Measurements from ENCODE around the gene PRKN. TPM values are rescaled to one million over a fixed set of nuclear protein-coding genes. Genes with fewer than 3 reads are reported as not detected.

Gene PRKN
- total and polyA plus RNA-seq, 2 donors (not counting 3 experiments of a cell fraction or from before 2014, with no cell fraction given) = 0.06 TPM; not detected in 1

- intact Hi-C loops (cut with micrococcal nuclease) = no loop called here
- no peak for TF ChIP-seq FOS (IDR thresholded peaks at IDR 0.05; ENCODE audit: borderline replicate concordance, insufficient read depth, low read length)
- TF ChIP-seq POLR2AphosphoS5 (IDR thresholded peaks at IDR 0.05; ENCODE audit: insufficient read depth, low read depth, low read length) = no peak
- TF ChIP-seq JUN (IDR thresholded peaks at IDR 0.05; ENCODE audit: borderline replicate concordance, insufficient read depth, insufficient read length, low read depth) = no peak
- no peak for TF ChIP-seq CTCF (IDR thresholded peaks at IDR 0.05; ENCODE audit: extremely low read depth in 1 of 2, insufficient read depth in 1 of 2, low read depth in 1 of 2, low read length in 2 of 2)
- no peak for TF ChIP-seq MYC (IDR thresholded peaks at IDR 0.05; ENCODE audit: low read depth, low read length)
- TF ChIP-seq POLR2A (IDR thresholded peaks at IDR 0.05; ENCODE audit: low read depth, low read length) = no peak
- no peak for TF ChIP-seq EZH2 (IDR thresholded peaks at IDR 0.05; ENCODE audit: borderline replicate concordance, low read depth, low read length, severe bottlenecking)
- no peak for TF ChIP-seq MAX (IDR thresholded peaks at IDR 0.05; ENCODE audit: insufficient read depth, insufficient read length)
- TF ChIP-seq GATA2 (IDR thresholded peaks at IDR 0.05; ENCODE audit: insufficient read depth, insufficient read length, low read depth, low read length) = no peak
- no peaks in the 10 kb centered on the region for H3K36me3 ChIP-seq (ENCODE audit: control insufficient read depth in 2 of 2, extremely low read depth in 1 of 2, insufficient read depth in 2 of 2, low read length in 2 of 2)
- H2AFZ ChIP-seq (ENCODE audit: low read depth, low read length) = no peak overlapping the region
- H3K9me1 ChIP-seq (replicated peaks; ENCODE audit: control insufficient read depth, extremely low read depth, insufficient read depth, low read length) = no peaks in the 10 kb centered on the region
- H3K79me2 ChIP-seq (ENCODE audit: control insufficient read depth, insufficient read depth, low read length) = no peaks in the 10 kb centered on the region
- FAIRE-seq (no peak), DNase-seq (ENCODE audit: low read depth, low spot score) (no peak)
- dilution Hi-C loops (cut with MboI; ENCODE audit: extremely low pct_ligation_motif_present, low sequenced_read_pairs) = no loop called here
- no peak overlapping the region for H3K4me3 ChIP-seq (replicated peaks in 1 of 3; ENCODE audit: insufficient read depth in 1 of 3, low read depth in 1 of 3, low read length in 3 of 3)
- no peaks in the 10 kb centered on the region for H3K27me3 ChIP-seq (ENCODE audit: control insufficient read depth in 2 of 2, insufficient read depth in 2 of 2, low read length in 2 of 2)
- H3K4me1 ChIP-seq (ENCODE audit: control insufficient read depth, extremely low read depth, insufficient read depth, low read length) = no peaks in the 10 kb centered on the region
- no peaks in the 10 kb centered on the region for H4K20me1 ChIP-seq (replicated peaks; ENCODE audit: control insufficient read depth, extremely low read depth, insufficient read depth, low read length)
- H3K9me3 ChIP-seq (replicated peaks; ENCODE audit: control insufficient read depth, insufficient read depth, low read length) = no peaks in the 10 kb centered on the region
- no peak overlapping the region for H3K4me2 ChIP-seq (ENCODE audit: insufficient read depth, low read length)
- H3K27ac ChIP-seq (ENCODE audit: insufficient read depth, low read depth, low read length) = no peak overlapping the region
- no peak overlapping the region for H3K9ac ChIP-seq (replicated peaks; ENCODE audit: extremely low read depth, insufficient read depth, low read length)
- no TSS peak for BruUV-seq (replicated peaks)
- ChIA-PET POLR2A (no interaction called here), CTCF (interaction anchor here (1.2 to 2.1 kb wide), 2 partner anchors 17 to 19 kb away, joined by 4 to 11 read pairs; no protein-coding TSS in a partner anchor)
Measured at GRCh38 chr6:161354276-161354840, 1373.2 kb downstream of the PRKN start.

Data from endothelial cell of umbilical vein (primary cell).